GM12865 (cell line): ENCODE results near the gene TNNI3.

Source experiments
- DNase-seq: peaks from one replicate; pipeline ENCODE4 v3.0.0; 2010; ENCODE audit warnings: low read depth
- H3K4me3 ChIP-seq: 2 replicates; pipeline ENCODE4 v1.5.1; 2011; ENCODE audit warnings: mild to moderate bottlenecking, low read depth, low read length, control low read depth
- TF ChIP-seq, protein P1 (sequence below): IDR thresholded peaks from 2 replicates; pipeline ENCODE4 v1.5.1; 2011; ENCODE audit warnings: low read length, control low read depth, low read depth, inconsistent platforms; ENCODE audit not compliant: insufficient read depth; ENCODE audit errors: missing control alignments

Gene TNNI3

DNA sequence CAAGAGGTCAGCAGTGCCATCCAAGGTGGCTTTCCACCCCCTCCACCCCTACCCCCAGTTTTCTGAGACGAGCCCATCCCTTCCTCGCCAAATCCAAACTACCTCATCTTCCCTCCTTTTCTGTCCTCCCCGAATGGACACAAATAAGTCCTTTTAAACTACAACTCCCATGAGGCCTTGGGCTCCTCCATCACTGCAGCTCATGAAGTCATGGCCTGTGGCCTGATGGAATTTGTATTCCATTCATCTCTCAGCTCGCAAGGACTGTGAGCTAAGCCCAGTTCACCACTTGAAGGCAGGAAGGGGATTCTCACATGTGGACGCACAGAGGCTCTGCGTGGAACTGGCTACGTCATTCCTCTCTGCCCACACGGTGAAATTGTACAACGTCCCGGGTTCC, 39.3 kb upstream of the TNNI3 start:
- H3K4me3 ChIP-seq: no peak overlapping the region
- no peak for DNase-seq
- TF ChIP-seq, protein P1, sequence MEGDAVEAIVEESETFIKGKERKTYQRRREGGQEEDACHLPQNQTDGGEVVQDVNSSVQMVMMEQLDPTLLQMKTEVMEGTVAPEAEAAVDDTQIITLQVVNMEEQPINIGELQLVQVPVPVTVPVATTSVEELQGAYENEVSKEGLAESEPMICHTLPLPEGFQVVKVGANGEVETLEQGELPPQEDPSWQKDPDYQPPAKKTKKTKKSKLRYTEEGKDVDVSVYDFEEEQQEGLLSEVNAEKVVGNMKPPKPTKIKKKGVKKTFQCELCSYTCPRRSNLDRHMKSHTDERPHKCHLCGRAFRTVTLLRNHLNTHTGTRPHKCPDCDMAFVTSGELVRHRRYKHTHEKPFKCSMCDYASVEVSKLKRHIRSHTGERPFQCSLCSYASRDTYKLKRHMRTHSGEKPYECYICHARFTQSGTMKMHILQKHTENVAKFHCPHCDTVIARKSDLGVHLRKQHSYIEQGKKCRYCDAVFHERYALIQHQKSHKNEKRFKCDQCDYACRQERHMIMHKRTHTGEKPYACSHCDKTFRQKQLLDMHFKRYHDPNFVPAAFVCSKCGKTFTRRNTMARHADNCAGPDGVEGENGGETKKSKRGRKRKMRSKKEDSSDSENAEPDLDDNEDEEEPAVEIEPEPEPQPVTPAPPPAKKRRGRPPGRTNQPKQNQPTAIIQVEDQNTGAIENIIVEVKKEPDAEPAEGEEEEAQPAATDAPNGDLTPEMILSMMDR: no peak

DNA sequence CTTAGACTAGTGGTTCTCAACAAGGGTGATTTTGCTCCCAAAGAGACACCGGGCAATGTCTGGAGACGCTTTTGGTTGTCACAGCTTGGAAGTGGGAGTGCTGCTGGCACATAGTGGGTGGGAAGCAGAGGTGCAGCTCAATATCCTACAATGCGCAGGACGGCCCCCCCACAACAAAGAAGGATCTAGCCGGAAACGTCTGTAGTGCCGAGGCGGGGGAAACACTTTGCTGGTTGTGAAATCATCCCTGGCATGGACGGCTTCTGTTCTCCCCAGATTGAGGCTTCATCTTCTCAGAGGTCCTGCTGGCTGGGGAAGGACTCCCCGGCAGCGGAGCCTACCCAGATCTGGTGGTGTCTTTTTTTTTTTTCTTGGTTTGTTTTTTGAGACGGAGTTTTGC, 35.9 kb upstream of the TNNI3 start:
- H3K4me3 ChIP-seq: no peak overlapping the region
- DNase-seq: no peak
- TF ChIP-seq, protein P1: no peak

DNA sequence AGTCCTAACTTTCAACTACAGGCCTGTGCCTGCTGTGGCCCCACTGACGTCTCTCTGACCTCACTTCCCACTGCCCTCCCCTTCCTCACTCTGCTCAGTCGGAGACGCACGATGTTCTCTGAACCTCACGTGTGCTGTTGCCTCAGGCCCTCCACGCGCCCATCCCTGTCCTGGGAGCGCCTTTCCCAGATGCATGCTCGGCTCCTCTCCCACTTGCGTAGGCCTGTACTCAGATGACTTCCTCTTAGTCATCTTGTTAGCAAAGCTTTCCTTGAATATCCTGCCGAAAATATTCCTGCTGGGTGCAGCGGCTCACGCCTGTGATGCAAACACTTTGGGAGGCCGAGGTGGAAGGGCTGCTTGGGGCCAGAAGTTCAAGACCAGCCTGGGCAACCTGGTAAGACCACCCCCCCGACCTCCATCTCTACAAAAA, 31.9 kb upstream of the TNNI3 start:
- no peak for DNase-seq
- TF ChIP-seq, protein P1: no peak
- H3K4me3 ChIP-seq: no peak overlapping the region

DNA sequence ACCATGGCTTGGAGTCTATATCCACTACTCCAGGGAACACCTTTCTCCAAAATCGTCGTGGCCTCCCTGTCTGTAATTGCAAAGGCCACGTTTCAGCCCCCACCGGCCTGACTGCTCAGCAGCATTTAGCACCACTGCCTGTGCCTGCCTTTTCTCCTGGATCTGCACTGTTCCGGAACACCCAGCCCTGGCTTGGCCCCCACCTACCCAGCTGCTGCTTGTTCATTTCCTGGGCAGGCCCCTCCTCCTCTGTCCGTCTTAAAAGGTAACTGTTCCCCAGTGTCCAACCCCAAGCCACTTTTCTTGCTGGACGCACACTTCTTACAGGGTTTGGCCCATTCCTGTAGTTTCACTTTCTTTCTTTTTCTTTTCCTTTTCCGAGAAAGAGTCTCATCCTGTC, 31.1 kb upstream of the TNNI3 start:
- no peak for DNase-seq
- TF ChIP-seq, protein P1: no peak
- no peak overlapping the region for H3K4me3 ChIP-seq

DNA sequence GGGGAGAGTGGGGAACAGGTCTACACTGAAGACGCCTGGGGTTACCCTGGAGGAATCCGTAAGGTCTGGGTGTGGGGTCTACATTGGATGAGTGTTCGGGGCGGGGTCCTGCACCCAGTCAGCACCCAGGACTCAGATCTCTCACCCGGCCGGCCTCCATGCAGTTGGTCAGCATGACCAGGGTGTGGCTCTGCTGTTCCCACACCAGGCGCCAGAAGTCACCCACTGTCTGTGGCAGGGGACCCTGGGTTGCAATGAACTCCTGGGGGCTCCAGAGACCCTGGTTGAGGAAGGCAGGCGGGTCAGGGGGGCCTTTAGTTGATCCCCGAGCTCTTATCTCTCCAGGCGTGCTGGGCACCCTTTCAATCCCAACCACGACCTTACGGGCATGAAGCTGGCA, 28.5 kb upstream of the TNNI3 start:
- no peak overlapping the region for H3K4me3 ChIP-seq
- no peak for DNase-seq
- TF ChIP-seq, protein P1: no peak

DNA sequence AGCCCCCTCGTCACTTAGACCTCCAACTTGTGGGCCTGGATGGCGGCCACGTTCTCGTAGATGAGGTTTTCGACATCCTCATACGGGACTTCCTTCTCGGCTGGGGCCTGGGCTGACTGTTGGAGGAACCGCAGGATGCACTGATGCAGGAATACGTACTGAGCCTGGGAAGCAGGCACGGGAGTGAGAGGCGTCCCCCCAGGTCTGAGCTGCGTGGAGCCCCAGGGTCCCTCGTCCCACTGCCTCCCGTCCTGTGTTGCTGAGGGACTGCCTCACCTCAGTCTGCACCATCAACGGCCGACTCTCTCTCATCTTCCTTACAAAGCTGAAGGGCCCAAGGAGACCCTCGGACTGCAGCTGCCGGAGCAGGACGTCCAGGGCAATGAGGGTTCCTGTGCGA, 24.2 kb upstream of the TNNI3 start:
- H3K4me3 ChIP-seq: no peak overlapping the region
- DNase-seq: no peak
- TF ChIP-seq, protein P1: no peak
